RWPE2 (cell line): ENCODE measurements around the gene ZNF587.

Experiments used
- ATAC-seq: fragments of 200-7000 bp; cut with Tn5 transposase; 3 replicates; pipeline ENCODE4 v1.9.1; 2021; ENCODE audit warnings: low read depth
- DNase-seq: peaks from one replicate; pipeline ENCODE4 v3.0.0-alpha.2; 2020; ENCODE audit warnings: low spot score
- H3K27ac ChIP-seq: fragments of 450-650 bp; 2 replicates; pipeline ENCODE4 v1.5.1; 2017; ENCODE audit warnings: mild to moderate bottlenecking; ENCODE audit not compliant: poor library complexity, severe bottlenecking
- H3K27me3 ChIP-seq: fragments of 250-450 bp; sonication (Bioruptor Pico); 2 replicates; pipeline ENCODE4 v1.5.1; 2021; ENCODE audit warnings: mild to moderate bottlenecking, moderate library complexity; ENCODE audit not compliant: insufficient read depth, poor library complexity, severe bottlenecking
- H3K36me3 ChIP-seq: fragments of 250-450 bp; sonication (Bioruptor Pico); 2 replicates; pipeline ENCODE4 v1.5.1; 2020; ENCODE audit warnings: low read depth, mild to moderate bottlenecking, moderate library complexity
- H3K4me1 ChIP-seq: fragments of 250-450 bp; sonication (Bioruptor Pico); 2 replicates; pipeline ENCODE4 v1.5.1; 2021; ENCODE audit warnings: mild to moderate bottlenecking, moderate library complexity; ENCODE audit not compliant: insufficient read depth, poor library complexity, severe bottlenecking
- H3K4me3 ChIP-seq: fragments of 250-450 bp; sonication (Bioruptor Pico); 2 replicates; pipeline ENCODE4 v1.5.1; 2021; ENCODE audit warnings: mild to moderate bottlenecking, moderate library complexity; ENCODE audit not compliant: severe bottlenecking
- H3K9me3 ChIP-seq: fragments of 250-450 bp; sonication (Bioruptor Pico); 2 replicates; pipeline ENCODE4 v1.5.1; 2021; ENCODE audit warnings: mild to moderate bottlenecking, moderate library complexity; ENCODE audit not compliant: severe bottlenecking
- CTCF ChIP-seq: fragments of 450-650 bp; IDR thresholded peaks from one replicate; pipeline ENCODE4 v1.5.1; 2017; ENCODE audit warnings: mild to moderate bottlenecking, moderate library complexity; ENCODE audit not compliant: poor library complexity, severe bottlenecking

The ZNF587 gene

GRCh38 chr19:57900311-57900710, 50.7 kb downstream of the ZNF587 start:
- H3K4me3 ChIP-seq, result no peak overlapping the region
- H3K27me3 ChIP-seq, result no peaks in the 10 kb centered on the region
- DNase-seq, result no peak
- ATAC-seq, result no peak
- H3K4me1 ChIP-seq, result no peaks in the 10 kb centered on the region
- H3K36me3 ChIP-seq, result no peaks in the 10 kb centered on the region
- H3K27ac ChIP-seq, result no peak overlapping the region
- H3K9me3 ChIP-seq, result no peaks in the 10 kb centered on the region
- TF ChIP-seq CTCF, result no peak

- H3K4me3 ChIP-seq, result no peak overlapping the region
- H3K27ac ChIP-seq, result no peak overlapping the region
- peaks cover 3% of the 10 kb centered on the region; the same call in 1 of the 2 replicates for H3K36me3 ChIP-seq
- ATAC-seq (no peak), DNase-seq (no peak)
- H3K9me3 ChIP-seq, result no peaks in the 10 kb centered on the region
- no peaks in the 10 kb centered on the region for H3K4me1 ChIP-seq
- TF ChIP-seq CTCF, result peak; percentile 32
- no peaks in the 10 kb centered on the region for H3K27me3 ChIP-seq
These were observed 54.0 kb downstream of the ZNF587 start for GRCh38 chr19:57903618-57904184.

DNA sequence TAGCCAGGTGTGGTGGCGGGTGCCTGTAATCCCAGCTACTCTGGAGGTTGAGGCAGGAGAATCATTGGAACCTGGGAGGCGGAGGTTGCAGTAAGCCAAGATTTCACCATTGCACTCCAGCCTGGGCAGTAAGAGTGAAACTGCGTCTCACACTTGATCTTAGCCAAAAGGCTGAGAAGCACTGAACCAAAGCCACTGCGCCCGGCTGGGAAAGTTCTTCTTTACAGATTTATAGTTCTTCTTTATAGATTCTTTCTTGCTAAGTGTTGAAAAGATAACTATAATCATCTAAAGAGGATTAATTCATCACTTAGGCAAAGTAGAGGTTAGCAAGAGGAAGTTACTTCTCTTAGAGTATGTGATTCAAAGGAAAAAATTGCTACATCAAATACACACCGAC, 55.6 kb downstream of the ZNF587 start:
- ATAC-seq (no peak), DNase-seq (no peak)
- H3K9me3 ChIP-seq, result no peaks in the 10 kb centered on the region
- no peak overlapping the region for H3K27ac ChIP-seq
- no peaks in the 10 kb centered on the region for H3K27me3 ChIP-seq
- no peak overlapping the region for H3K4me3 ChIP-seq
- H3K36me3 ChIP-seq, result peaks cover 7% of the 10 kb centered on the region
- H3K4me1 ChIP-seq, result no peaks in the 10 kb centered on the region
- TF ChIP-seq CTCF, result no peak

- Histone ChIP-seq H3K27me3 (no peaks in the 10 kb centered on the region), H3K36me3 (peaks cover 21% of the 10 kb centered on the region), H3K4me1 (no peaks in the 10 kb centered on the region), H3K9me3 (no peaks in the 10 kb centered on the region), H3K27ac (no peak overlapping the region), H3K4me3 (no peak overlapping the region)
- ATAC-seq (no peak), DNase-seq (no peak)
- TF ChIP-seq CTCF, result no peak
These were observed 57.7 kb downstream of the ZNF587 start for GRCh38 chr19:57907394-57907793.

DNA sequence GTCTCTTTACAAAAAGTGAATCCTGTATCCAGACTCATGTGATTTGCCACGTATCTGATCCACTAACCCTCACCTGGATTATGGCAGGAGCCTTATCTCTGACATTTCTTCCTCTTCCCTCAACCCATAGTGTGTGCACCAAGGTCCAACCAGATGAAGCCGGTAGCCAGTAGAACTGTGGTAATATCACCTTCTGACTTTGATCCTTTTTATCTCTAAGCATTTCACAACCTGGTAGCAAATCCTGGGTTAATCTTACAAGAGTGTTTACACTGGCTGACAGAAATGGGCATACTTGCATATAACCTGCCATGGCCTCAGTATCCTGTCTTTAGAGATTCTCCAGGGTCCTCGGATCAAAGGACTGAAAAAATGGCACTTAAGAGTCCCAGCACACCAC, 64.9 kb downstream of the ZNF587 start:
- TF ChIP-seq CTCF, result no peak
- ATAC-seq (no peak), DNase-seq (no peak)
- Histone ChIP-seq H3K4me1 (no peaks in the 10 kb centered on the region), H3K27ac (no peak overlapping the region), H3K4me3 (no peak overlapping the region), H3K27me3 (no peaks in the 10 kb centered on the region), H3K9me3 (no peaks in the 10 kb centered on the region), H3K36me3 (peaks cover 18% of the 10 kb centered on the region)
